OCI-LY3 (cell line): ENCODE measurements around the gene ARID2.

Source experiments
- EZH2phosphoT487 ChIP-seq: fragments of 200-600 bp; shearing (Covaris generic); IDR thresholded peaks from 2 replicates; pipeline ENCODE4 v1.6.1; 2018; ENCODE audit warnings: antibody characterized with exemption, mixed run types, low read depth
- TF ChIP-seq, protein P1 (sequence below): fragments of 200-600, 300-600 bp; sonication (generic); IDR thresholded peaks from 2 replicates; pipeline ENCODE4 v1.5.1; 2014; ENCODE audit warnings: antibody characterized with exemption, low read length, low read depth

- TF ChIP-seq, protein P1, sequence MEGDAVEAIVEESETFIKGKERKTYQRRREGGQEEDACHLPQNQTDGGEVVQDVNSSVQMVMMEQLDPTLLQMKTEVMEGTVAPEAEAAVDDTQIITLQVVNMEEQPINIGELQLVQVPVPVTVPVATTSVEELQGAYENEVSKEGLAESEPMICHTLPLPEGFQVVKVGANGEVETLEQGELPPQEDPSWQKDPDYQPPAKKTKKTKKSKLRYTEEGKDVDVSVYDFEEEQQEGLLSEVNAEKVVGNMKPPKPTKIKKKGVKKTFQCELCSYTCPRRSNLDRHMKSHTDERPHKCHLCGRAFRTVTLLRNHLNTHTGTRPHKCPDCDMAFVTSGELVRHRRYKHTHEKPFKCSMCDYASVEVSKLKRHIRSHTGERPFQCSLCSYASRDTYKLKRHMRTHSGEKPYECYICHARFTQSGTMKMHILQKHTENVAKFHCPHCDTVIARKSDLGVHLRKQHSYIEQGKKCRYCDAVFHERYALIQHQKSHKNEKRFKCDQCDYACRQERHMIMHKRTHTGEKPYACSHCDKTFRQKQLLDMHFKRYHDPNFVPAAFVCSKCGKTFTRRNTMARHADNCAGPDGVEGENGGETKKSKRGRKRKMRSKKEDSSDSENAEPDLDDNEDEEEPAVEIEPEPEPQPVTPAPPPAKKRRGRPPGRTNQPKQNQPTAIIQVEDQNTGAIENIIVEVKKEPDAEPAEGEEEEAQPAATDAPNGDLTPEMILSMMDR: no peak
- no peak for TF ChIP-seq EZH2phosphoT487
Measured at GRCh38 chr12:45757172-45757571, 27.7 kb downstream of the ARID2 start.
